ENCODE results near the gene IRF2BPL.

GRCh38 chr14:77011245-77011644 is 17.3 kb downstream of the IRF2BPL start:
- TF ChIP-seq POLR2A (IDR thresholded peaks at IDR 0.05; ENCODE audit: low read depth, low read length) (no peak), SPI1 (IDR thresholded peaks at IDR 0.05; ENCODE audit: low read depth, low read length) (no peak), POLR2AphosphoS5 (IDR thresholded peaks at IDR 0.05; ENCODE audit: low read depth, low read length) (no peak), TAF1 (IDR thresholded peaks at IDR 0.05; ENCODE audit: low read depth, low read length) (no peak), PAX5 (IDR thresholded peaks at IDR 0.05; ENCODE audit: insufficient read depth, low read length, severe bottlenecking) (no peak), POU2F2 (IDR thresholded peaks at IDR 0.05; ENCODE audit: low read depth, low read length) (no peak)
